K562 (cell line): ENCODE measurements around the gene BPTF. TPM values are rescaled to one million over a fixed set of nuclear protein-coding genes. Genes with fewer than 3 reads are reported as not detected.

Experiments used
- ATAC-seq: fragments of 200-7000 bp; cut with Tn5 transposase; 3 replicates; pipeline ENCODE4 v1.9.1; 2020; ENCODE audit warnings: moderate library complexity
- BruUV-seq: library from RNA; stranded (reverse); fragments of 400-500 nt; replicated peaks from 2 replicates; lab custom pipeline; 2021; lab: Mats Ljungman, UMichigan
- CTCF ChIA-PET: fragments of 300-600 bp; formaldehyde crosslinking; extraction: SDS; loops from one replicate; lab custom pipeline; 2021; ENCODE audit warnings: low intra/inter-chr PET ratio; lab: Yijun Ruan, JAX
- POLR2A ChIA-PET: fragments of 300-600, 350-650 bp; sonication (Branson Sonifier 250); formaldehyde crosslinking; extraction: SDS; loops from one replicate; lab custom pipeline; 2021; ENCODE audit warnings: antibody characterized with exemption, inconsistent platforms; lab: Yijun Ruan, JAX
- DNase-seq, 4 experiments: peaks; one replicate each; pipeline versions ENCODE4 v3.0.0 to v3.0.0-alpha.2; 2011 to 2018; ENCODE audit warnings: low spot score in 3 of 4, mixed read lengths in 3 of 4; ENCODE audit errors: extremely low read depth in 1 of 4
- FAIRE-seq: peaks from 2 replicates; lab custom pipeline; 2011; peaks lifted over from hg19 to GRCh38; lab: Jason Lieb, UNC
- H2AFZ ChIP-seq: 2 replicates; pipeline ENCODE4 v1.6.0; 2011; ENCODE audit warnings: low read depth, low read length, control low read depth, inconsistent platforms
- H3K27ac ChIP-seq: fragments of 200-600 bp; 3 replicates; pipeline ENCODE4 v1.8.0; 2011; ENCODE audit warnings: low read depth, mild to moderate bottlenecking, control low read depth, inconsistent platforms, low read length, moderate library complexity, mixed read lengths; ENCODE audit errors: extremely low read depth
- H3K27me3 ChIP-seq, 2 experiments: fragments of 300-600 bp in 1 of 2; 2 replicates in 1 of 2; 3 replicates in 1 of 2; pipeline versions ENCODE4 v1.6.0 to v1.8.0; 2011; ENCODE audit warnings: inconsistent platforms in 2 of 2, low read length in 2 of 2, mild to moderate bottlenecking in 1 of 2, mixed read lengths in 1 of 2, moderate library complexity in 1 of 2; ENCODE audit not compliant: control insufficient read depth in 2 of 2, insufficient read depth in 2 of 2
- H3K36me3 ChIP-seq: fragments of 300-600 bp; 3 replicates; pipeline ENCODE4 v1.8.0; 2011; ENCODE audit warnings: mild to moderate bottlenecking, low read length, inconsistent platforms; ENCODE audit not compliant: control insufficient read depth, insufficient read depth
- H3K4me1 ChIP-seq, 2 experiments: fragments of 200-600 bp in 1 of 2; replicated peaks in 1 of 2; 2 replicates in 1 of 2; 3 replicates in 1 of 2; pipeline versions ENCODE4 v1.5.1 to v1.8.0; 2011; ENCODE audit warnings: inconsistent platforms in 2 of 2, low read length in 2 of 2, mild to moderate bottlenecking in 1 of 2, mixed read lengths in 1 of 2, moderate library complexity in 1 of 2; ENCODE audit not compliant: control insufficient read depth in 2 of 2, insufficient read depth in 2 of 2
- H3K4me2 ChIP-seq: 2 replicates; pipeline ENCODE4 v1.6.1; 2011; ENCODE audit warnings: low read length, control low read depth, inconsistent platforms, mixed read lengths; ENCODE audit not compliant: insufficient read depth
- H3K4me3 ChIP-seq: fragments of 200-600 bp; sonication (generic), shearing (Covaris generic); 2 replicates; pipeline ENCODE4 v1.5.1; 2016; ENCODE audit warnings: control low read depth, inconsistent platforms
- H3K79me2 ChIP-seq: fragments of 200-600 bp; 3 replicates; pipeline ENCODE4 v1.8.0; 2011; ENCODE audit warnings: low read length, inconsistent platforms; ENCODE audit not compliant: control insufficient read depth, insufficient read depth
- H3K9ac ChIP-seq, 2 experiments: 2 replicates each; pipeline versions ENCODE4 v1.6.0 to v1.6.1; 2011; ENCODE audit warnings: low read depth in 2 of 2, low read length in 2 of 2, control low read depth in 1 of 2, inconsistent platforms in 1 of 2, mild to moderate bottlenecking in 1 of 2, mixed read lengths in 1 of 2; ENCODE audit not compliant: insufficient read depth in 1 of 2
- H3K9me1 ChIP-seq: one replicate; pipeline ENCODE4 v1.6.0; 2011; ENCODE audit warnings: inconsistent platforms, mild to moderate bottlenecking, low read length, moderate library complexity; ENCODE audit not compliant: control insufficient read depth, insufficient read depth
- H3K9me3 ChIP-seq: replicated peaks from 2 replicates; pipeline ENCODE4 v1.5.1; 2011; ENCODE audit warnings: low read depth, low read length, inconsistent platforms; ENCODE audit not compliant: control insufficient read depth, insufficient read depth
- H4K20me1 ChIP-seq: replicated peaks from 2 replicates; pipeline ENCODE4 v1.6.1; 2011; ENCODE audit warnings: low read length, inconsistent platforms, mixed read lengths; ENCODE audit not compliant: control insufficient read depth, insufficient read depth
- CREB1 ChIP-seq, 2 experiments: sonication (generic) in 1 of 2; formaldehyde crosslinking in 1 of 2; IDR thresholded peaks; 2 replicates each; pipeline versions ENCODE4 v1.6.1 to v1.8.0; 2012 to 2022; ENCODE audit warnings: inconsistent platforms in 1 of 2, mild to moderate bottlenecking in 1 of 2, missing genetic modification reagents in 1 of 2, moderate library complexity in 1 of 2
- RREB1 ChIP-seq: fragments of 250-450 bp; sonication (Bioruptor Pico); IDR thresholded peaks from 2 replicates; pipeline ENCODE4 v1.4.0; 2020
- ZNF165 ChIP-seq: fragments of 250-450 bp; sonication (Bioruptor Pico); IDR thresholded peaks from 2 replicates; pipeline ENCODE4 v1.4.0; 2020; ENCODE audit warnings: borderline replicate concordance
- WGBS: fragments of 100-300 bp; shearing (Covaris generic); methylation state at CpG from one replicate; pipeline ENCODE4 v1.1.6; 2016; ENCODE audit warnings: low coverage, mixed read lengths; ENCODE audit not compliant: insufficient coverage; ENCODE audit errors: missing lambda C conversion rate; 5-methylcytosine and 5-hydroxymethylcytosine counted together
- in situ Hi-C: fragments of 300-500 bp; cut with MboI; formaldehyde crosslinking; loops from 4 replicates; pipeline ENCODE4 v1.15.0; 2018; ENCODE audit warnings: inconsistent platforms, mixed read lengths
- intact Hi-C: fragments of 100-400 bp; cut with micrococcal nuclease; formaldehyde crosslinking; loops from 2 replicates; pipeline ENCODE4 v1.14.2; 2022
- polyA plus RNA-seq, 8 experiments: library from polyadenylated mRNA; depleted of rRNA in 4 of 8; stranded (reverse) in 5 of 8; unstranded in 3 of 8; fragments of >200 nt; fragmentation: Nextera tagmentation in 2 of 8; fragmentation: Illumina TruSeq in 1 of 8; extraction: Ambion mirVana in 2 of 8; extraction: Trizol in 1 of 8; gene quantifications; 2 replicates each; pipeline versions ENCODE4 v1.2.1 to v1.2.3, GENCODE V29; 2011 to 2014; ENCODE audit warnings: inconsistent platforms in 1 of 8, missing spikeins in 1 of 8
- total RNA-seq, 7 experiments: library from RNA; depleted of rRNA in 6 of 7; stranded (reverse); fragments of >200 nt in 6 of 7; fragmentation: Illumina TruSeq in 2 of 7; extraction: Trizol in 2 of 7; gene quantifications; 2 replicates each; pipeline versions ENCODE4 v1.2.1 to v1.2.3, GENCODE V29; 2011 to 2021; ENCODE audit warnings: low replicate concordance in 1 of 7

The BPTF gene
- total and polyA plus RNA-seq, 9 of the 15 experiments (the other 6 are each of a cell fraction or from before 2014, with no cell fraction given), result 12.5 to 52.1 (median 26.9) TPM

- H3K27me3 ChIP-seq, result no peaks in the 10 kb centered on the region
- no peak overlapping the region for H3K4me3 ChIP-seq
- no peak for TF ChIP-seq CREB1 (IDR thresholded peaks at IDR 0.05)
- no peak for TF ChIP-seq CREB1 (CRISPR knock-in tag; IDR thresholded peaks at IDR 0.05)
- TF ChIP-seq, all 486 proteins: peak for 0
- CTCF ChIA-PET, result interaction anchor here (1.6 kb wide), 1 partner anchor 519 kb away, joined by 4 read pairs; no protein-coding TSS in a partner anchor
- Histone ChIP-seq H3K36me3 (peaks cover 92% of the 10 kb centered on the region), H2AFZ (no peak overlapping the region), H3K27ac (no peak overlapping the region), H3K9me3 (no peaks in the 10 kb centered on the region), H4K20me1 (no peaks in the 10 kb centered on the region), H3K9ac (no peak overlapping the region), H3K4me2 (no peak overlapping the region), H3K4me1 (no peaks in the 10 kb centered on the region), H3K9me1 (no peaks in the 10 kb centered on the region), H3K79me2 (no peaks in the 10 kb centered on the region)
- FAIRE-seq (no peak), DNase-seq (no peak), ATAC-seq (no peak)
- in situ Hi-C loops, result no loop called here
- WGBS, result 95% methylated on average over 5 of the region's 5 CpGs
- POLR2A ChIA-PET, result interaction anchor here (1.6 kb wide), 1 partner anchor 10 kb away, joined by 3 read pairs; no protein-coding TSS in a partner anchor
- intact Hi-C loops, result no loop called here
- BruUV-seq, result no TSS peak
These were observed 118.7 kb downstream of the BPTF start for GRCh38 chr17:67944035-67944434.

- H3K79me2 ChIP-seq, result no peaks in the 10 kb centered on the region
- TF ChIP-seq RREB1 (CRISPR knock-in tag) (no peak), ZNF165 (no peak)
- no TSS peak for BruUV-seq
- peaks cover 85% of the 10 kb centered on the region for H3K36me3 ChIP-seq
- H3K9me1 ChIP-seq, result no peaks in the 10 kb centered on the region
- ChIA-PET POLR2A (interaction anchor here (2.1 kb wide), 1 partner anchor 12 kb away, joined by 7 read pairs; no protein-coding TSS in a partner anchor), CTCF (no interaction called here)
- in situ Hi-C loops (no loop called here), intact Hi-C loops (no loop called here)
- no peak overlapping the region for H3K4me2 ChIP-seq
- FAIRE-seq, result no peak
- no peaks in the 10 kb centered on the region for H4K20me1 ChIP-seq
- no peaks in the 10 kb centered on the region for H3K27me3 ChIP-seq
- no peak overlapping the region for H2AFZ ChIP-seq
- no peak overlapping the region for H3K4me3 ChIP-seq
- H3K9ac ChIP-seq, result no peak overlapping the region
- no peak for ATAC-seq
- no peak overlapping the region for H3K27ac ChIP-seq
- DNase-seq, result no peak
- H3K4me1 ChIP-seq, result no peaks in the 10 kb centered on the region
- no peaks in the 10 kb centered on the region for H3K9me3 ChIP-seq
These were observed 121.2 kb downstream of the BPTF start for GRCh38 chr17:67946513-67946912.
